ENCODE results near the gene C6orf136.

The C6orf136 gene

GRCh38 chr6:30687659-30688431 is 40.9 kb downstream of the C6orf136 start:
- peak; percentile 28 for DNase-seq

GRCh38 chr6:30688569-30688968 is 41.6 kb downstream of the C6orf136 start:
- no peak for DNase-seq

- DNase-seq: no peak
Measured at GRCh38 chr6:30689022-30689865, 42.3 kb downstream of the C6orf136 start.

- no peak for DNase-seq
Measured at GRCh38 chr6:30689985-30690384, 43.1 kb downstream of the C6orf136 start.

GRCh38 chr6:30690403-30691207 is 43.7 kb downstream of the C6orf136 start, which contains the start of gene NRM:
Gene NRM, minus strand, starts transcription at chr6:30690984. Its CDS starts 10 bp downstream, at chr6:30690974.
- DNase-seq: peak; percentile 88

GRCh38 chr6:30691208-30691847 is 44.4 kb downstream of the C6orf136 start:
- DNase-seq: no peak

- no peak for DNase-seq
Measured at GRCh38 chr6:30696432-30696831, 49.5 kb downstream of the C6orf136 start.

GRCh38 chr6:30700340-30700739 is 53.4 kb downstream of the C6orf136 start:
- no peak for DNase-seq

Data from NCI-H748 treated with DMSO at 0.1 percent for 48 hours (cell line).